Activated CD8-positive, alpha-beta T cell treated with anti-CD3 and anti-CD28 coated beads for 36 hours (primary cell): ENCODE data around the gene PIK3C2A. TPM values are rescaled to one million over a fixed set of nuclear protein-coding genes. Genes with fewer than 3 reads are reported as not detected.
"Not testable (repeated sequence)": the region's sequence is repeated elsewhere in the genome, so short reads cannot be mapped to it uniquely, and the experiment has no call there.

Source experiments
- ATAC-seq: fragments of 200-7000 bp; cut with Tn5 transposase; one replicate; pipeline ENCODE4 v1.10.0; 2021; ENCODE audit warnings: mild to moderate bottlenecking, moderate library complexity
- CTCF ChIA-PET: fragments of 350-600 bp; sonication (Branson Sonifier 250); formaldehyde crosslinking; loops from one replicate; lab custom pipeline; 2021; ENCODE audit warnings: antibody characterized with exemption; lab: Charles Lee
- POLR2A ChIA-PET: fragments of 350-600 bp; sonication (Branson Sonifier 250); formaldehyde crosslinking; loops from one replicate; lab custom pipeline; 2021; ENCODE audit warnings: antibody characterized with exemption; lab: Charles Lee
- DNase-seq: peaks from one replicate; pipeline ENCODE4 v3.0.0-alpha.2; 2020
- H3K27ac Mint-ChIP-seq: one replicate; pipeline ENCODE4 v1.8.0; 2021; ENCODE audit warnings: mild to moderate bottlenecking, mixed read lengths
- H3K27me3 Mint-ChIP-seq: one replicate; pipeline ENCODE4 v1.8.0; 2021; ENCODE audit warnings: mixed read lengths
- H3K36me3 Mint-ChIP-seq: one replicate; pipeline ENCODE4 v1.8.0; 2021; ENCODE audit warnings: low read depth, mixed read lengths
- H3K4me1 Mint-ChIP-seq: one replicate; pipeline ENCODE4 v1.8.0; 2021; ENCODE audit warnings: low read depth, mixed read lengths
- H3K4me3 Mint-ChIP-seq: one replicate; pipeline ENCODE4 v1.8.0; 2021; ENCODE audit warnings: mild to moderate bottlenecking, moderate library complexity, mixed read lengths
- H3K9me3 Mint-ChIP-seq: one replicate; pipeline ENCODE4 v1.8.0; 2021; ENCODE audit warnings: mixed read lengths
- CTCF ChIP-seq: fragments of 200-600 bp; IDR thresholded peaks from one replicate; pipeline ENCODE4 v1.8.0; 2022; ENCODE audit warnings: antibody characterized with exemption, mild to moderate bottlenecking
- intact Hi-C: fragments of 100-400 bp; cut with micrococcal nuclease; formaldehyde crosslinking; loops from one replicate; pipeline ENCODE4 v1.10.0; 2022
- total RNA-seq, 2 experiments: library from RNA; stranded (reverse); gene quantifications; one replicate each; pipeline ENCODE4 v1.2.3, GENCODE V29; 2021

PIK3C2A gene
- total RNA-seq, 2 experiments from 2014 or later, result 24.1 to 29.3 TPM

- TF ChIP-seq CTCF, result no peak
- Mint-ChIP-seq H3K4me3 (no peak overlapping the region), H3K27ac (no peak overlapping the region), H3K36me3 (no peaks in the 10 kb centered on the region), H3K4me1 (peaks cover 20% of the 10 kb centered on the region), H3K27me3 (peaks cover 5% of the 10 kb centered on the region), H3K9me3 (no peaks in the 10 kb centered on the region)
- no peak for DNase-seq
- intact Hi-C loops, result loop anchor here (5.0 kb wide), 2 partner anchors 119 to 274 kb away; partner anchors contain the start of gene NCR3LG1
- no peak for ATAC-seq
- ChIA-PET POLR2A (no interaction called here), CTCF (interaction anchor here (2.0 kb wide), 1 partner anchor 10 kb away, joined by 7 read pairs; no protein-coding TSS in a partner anchor)
Measured at GRCh38 chr11:17233101-17233500, 25.3 kb upstream of the PIK3C2A start.

DNA sequence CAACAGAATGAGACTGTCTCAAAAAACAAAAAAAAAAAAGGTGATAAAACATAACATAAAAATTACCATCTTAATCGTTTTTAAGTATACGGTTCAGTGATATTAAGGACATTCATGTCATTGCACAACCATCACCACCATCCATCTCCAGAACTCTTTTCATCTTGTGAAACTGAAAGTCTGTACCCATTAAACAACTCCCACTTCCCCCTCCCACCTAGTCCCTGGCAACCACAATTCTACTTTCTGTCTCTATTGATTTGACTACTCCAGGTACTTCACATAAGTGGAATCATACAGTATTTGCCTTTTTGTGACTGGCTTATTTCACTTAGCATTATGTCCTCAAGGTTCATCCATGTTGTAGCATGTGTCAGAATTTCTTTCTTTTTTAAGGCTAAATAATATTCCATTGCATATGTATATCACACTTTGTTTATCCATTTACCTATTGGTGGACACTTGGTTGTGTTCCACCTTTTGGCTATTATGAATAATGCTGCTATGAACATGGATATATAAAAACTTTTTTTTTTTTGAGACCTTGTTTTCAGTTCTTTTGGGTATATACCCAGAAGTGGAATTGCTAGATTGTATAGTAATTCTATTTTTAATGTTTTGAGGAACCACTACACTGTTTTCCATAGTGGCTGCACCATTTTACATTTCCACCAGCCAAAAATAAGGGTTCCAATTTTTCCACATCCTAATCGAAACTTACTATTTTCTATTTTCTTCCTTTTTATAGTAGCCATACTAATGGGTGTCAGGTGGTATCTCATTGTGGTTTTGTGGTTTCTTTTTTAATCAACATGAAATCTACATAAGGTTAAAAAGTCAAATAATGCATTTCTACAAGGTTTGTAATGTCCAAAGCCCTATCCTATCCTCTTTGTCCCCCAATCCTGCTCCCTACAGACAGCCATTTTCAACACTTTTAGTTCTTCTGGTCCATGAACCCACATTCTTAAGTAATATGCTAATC, 23.4 kb upstream of the PIK3C2A start:
- POLR2A ChIA-PET, result interaction anchor here (1.0 kb wide), 2 partner anchors 118 to 122 kb away, joined by 4 read pairs; no protein-coding TSS in a partner anchor
- no peak overlapping the region for H3K27ac Mint-ChIP-seq

DNA sequence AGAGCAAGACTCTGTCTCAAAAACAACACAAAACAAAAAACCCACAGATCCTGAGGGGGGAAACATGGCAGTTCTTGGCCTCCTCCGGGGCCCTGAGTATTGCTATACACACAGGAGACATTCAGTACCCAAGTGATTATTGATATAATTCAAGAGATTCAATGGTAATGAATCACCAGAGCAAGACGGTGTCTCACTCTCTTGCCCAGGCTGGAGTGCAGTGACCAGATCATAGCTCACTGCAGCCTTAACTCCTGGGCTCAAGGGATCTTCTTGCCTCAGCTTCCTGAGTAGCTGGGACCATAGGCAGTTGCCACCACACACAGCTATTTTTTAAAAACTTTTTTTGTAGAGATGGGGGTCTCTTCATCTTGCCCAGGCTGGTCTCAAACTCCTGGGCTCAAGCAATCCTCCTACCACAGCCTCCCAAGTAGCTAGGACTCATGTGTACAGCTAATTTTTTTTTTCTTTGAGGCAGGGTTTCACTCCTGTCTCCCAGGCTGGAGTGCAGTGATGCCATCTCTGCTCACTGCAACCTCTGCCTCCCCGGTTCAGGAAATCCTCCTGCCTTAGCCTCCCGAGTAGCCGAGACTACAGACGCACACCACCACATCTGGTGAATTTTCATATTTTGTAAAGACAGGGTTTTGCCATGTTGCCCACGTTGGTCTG, 21.8 kb upstream of the PIK3C2A start:
- Mint-ChIP-seq H3K4me3 (no peak overlapping the region), H3K4me1 (peaks cover 20% of the 10 kb centered on the region), H3K9me3 (no peaks in the 10 kb centered on the region), H3K27me3 (peaks cover 3% of the 10 kb centered on the region), H3K36me3 (no peaks in the 10 kb centered on the region), H3K27ac (no peak overlapping the region)
- intact Hi-C loops, result loop anchor here (2.0 to 5.0 kb wide), 4 partner anchors 47 to 278 kb away; partner anchors contain the start of genes NCR3LG1 and NUCB2
- ATAC-seq, result no peak
- DNase-seq, result no peak
- ChIA-PET POLR2A (interaction anchor here (0.7 to 1.0 kb wide), 4 partner anchors 22 to 124 kb away, joined by 3 to 4 read pairs (median 4); partner anchors contain the start of gene PIK3C2A), CTCF (interaction anchor here (0.6 to 2.5 kb wide), 63 partner anchors 8 to 1389 kb away, joined by 3 to 26 read pairs (median 5); partner anchors contain the start of genes KCNJ11, NCR3LG1, NUCB2 and PIK3C2A)
- no peak for TF ChIP-seq CTCF

More for the DNA sequence above, 23.4 kb upstream of the PIK3C2A start:
- TF ChIP-seq CTCF, result no peak
- no peaks in the 10 kb centered on the region for H3K36me3 Mint-ChIP-seq
- H3K9me3 Mint-ChIP-seq, result no peaks in the 10 kb centered on the region
- H3K4me1 Mint-ChIP-seq, result peaks cover 20% of the 10 kb centered on the region
- no peak overlapping the region for H3K4me3 Mint-ChIP-seq
- DNase-seq (peak; percentile 80), ATAC-seq (peak; percentile 94)
- intact Hi-C loops, result loop anchor here (2.0 to 5.0 kb wide), 4 partner anchors 46 to 276 kb away; partner anchors contain the start of genes NCR3LG1 and NUCB2
- H3K27me3 Mint-ChIP-seq, result peaks cover 3% of the 10 kb centered on the region
- CTCF ChIA-PET, result interaction anchor here (0.8 to 2.5 kb wide), 48 partner anchors 10 to 297 kb away, joined by 3 to 26 read pairs (median 6); partner anchors contain the start of genes NCR3LG1, NUCB2, PIK3C2A and RPS13

GRCh38 chr11:17228186-17228925, 20.6 kb upstream of the PIK3C2A start:
- H3K36me3 Mint-ChIP-seq, ATAC-seq, H3K9me3 Mint-ChIP-seq, H3K4me3 Mint-ChIP-seq, DNase-seq, intact Hi-C loops, POLR2A ChIA-PET, H3K27me3 Mint-ChIP-seq, H3K27ac Mint-ChIP-seq: not testable (repeated sequence)
- H3K4me1 Mint-ChIP-seq, result peaks cover 20% of the 10 kb centered on the region
- CTCF ChIA-PET, result interaction anchor here (2.0 to 2.5 kb wide), 5 partner anchors 10 to 277 kb away, joined by 7 to 26 read pairs (median 21); no protein-coding TSS in a partner anchor
